Transverse colon (tissue), 4 donors: Measurements from ENCODE around the gene MARCHF3. TPM values are rescaled to one million over a fixed set of nuclear protein-coding genes. Genes with fewer than 3 reads are reported as not detected.

ENCODE experiments used
- DNase-seq: peaks from one replicate; pipeline ENCODE4 v3.0.0-alpha.2; 2019
- H3K27ac ChIP-seq, 4 donors: fragments of 200-600 bp; sonication (generic); 2 replicates each; pipeline ENCODE4 v1.5.1; 2016 to 2018; ENCODE audit warnings: inconsistent platforms in 4 of 4
- H3K27me3 ChIP-seq: fragments of 200-600 bp; sonication (generic); 2 replicates; pipeline ENCODE4 v1.5.1; 2017; ENCODE audit warnings: inconsistent platforms
- H3K36me3 ChIP-seq, 4 donors: fragments of 200-600 bp; sonication (generic); 2 replicates each; pipeline ENCODE4 v1.5.1; 2017 to 2019; ENCODE audit warnings: inconsistent platforms in 4 of 4
- H3K4me1 ChIP-seq, 4 donors: fragments of 200-600 bp; sonication (generic); 2 replicates each; pipeline ENCODE4 v1.5.1; 2017 to 2020; ENCODE audit warnings: inconsistent platforms in 4 of 4
- H3K4me3 ChIP-seq, 4 donors: fragments of 200-600 bp; sonication (generic); 1 replicate in 1 of 4; 2 replicates in 3 of 4; pipeline versions ENCODE4 v1.5.1 to v1.6.1; 2017 to 2019; ENCODE audit warnings: inconsistent platforms in 4 of 4
- H3K9me3 ChIP-seq, 2 donors: fragments of 200-600 bp; sonication (generic); 2 replicates each; pipeline ENCODE4 v1.5.1; 2017 to 2019; ENCODE audit warnings: inconsistent platforms in 2 of 2
- CTCF ChIP-seq, 5 experiments: fragments of 200-600 bp in 3 of 5; fragments of 450-650 bp in 2 of 5; sonication (generic) in 3 of 5; IDR thresholded peaks; 1 replicate in 2 of 5; 2 replicates in 3 of 5; pipeline ENCODE4 v1.5.1; 2016 to 2017; ENCODE audit warnings: antibody characterized with exemption in 5 of 5, inconsistent platforms in 3 of 5, mild to moderate bottlenecking in 2 of 5, moderate library complexity in 1 of 5
- EP300 ChIP-seq: sonication (generic); formaldehyde crosslinking; IDR thresholded peaks from one replicate; pipeline ENCODE4 v1.6.1; 2017; ENCODE audit warnings: antibody characterized with exemption, low read depth
- POLR2A ChIP-seq: fragments of 450-650 bp; IDR thresholded peaks from one replicate; pipeline ENCODE4 v1.6.1; 2016; ENCODE audit warnings: antibody characterized with exemption, mild to moderate bottlenecking, moderate library complexity
- POLR2AphosphoS5 ChIP-seq, 3 donors: sonication (generic); formaldehyde crosslinking; IDR thresholded peaks; one replicate each; pipeline ENCODE4 v1.6.1; 2016; ENCODE audit warnings: antibody characterized with exemption in 3 of 3
- WGBS, 2 donors: methylation state at CpG; one replicate each; pipeline ENCODE4 v1.1.5; 2018; ENCODE audit warnings: low coverage in 1 of 2; 5-methylcytosine and 5-hydroxymethylcytosine counted together
- in situ Hi-C, 4 donors: fragments of 200-750 bp; cut with MboI; loops; one replicate each; pipeline versions ENCODE4 v1.15.0 to v1.15.1; 2017; ENCODE audit warnings: low sequenced_read_pairs in 3 of 4, low pct_ligation_motif_present in 1 of 4, low pct_unique_long_range_greater_than_20kb in 1 of 4
- intact Hi-C: fragments of 100-400 bp; cut with DNase I; formaldehyde crosslinking; loops from one replicate; pipeline ENCODE4 v1.15.1; 2023; ENCODE audit warnings: low total_unique reads
- total RNA-seq, 4 donors: library from RNA; depleted of rRNA; stranded (reverse); fragments of >200 nt; gene quantifications; one replicate each; pipeline ENCODE4 v1.1.0, GENCODE V29; 2016

MARCHF3 gene
- total RNA-seq, 4 donors from 2014 or later: 20.3 to 29.6 (median 23.0) TPM

- no peak for DNase-seq
- intact Hi-C loops: no loop called here
Measured at GRCh38 chr5:126939887-126940286, 90.5 kb downstream of the MARCHF3 start.

GRCh38 chr5:126938466-126938865 lies 91.9 kb downstream of the MARCHF3 start:
- TF ChIP-seq EP300 (no peak), CTCF (IDR thresholded peaks at IDR 0.05) (no peak), POLR2AphosphoS5 (IDR thresholded peaks at IDR 0.05) (no peak), POLR2A (no peak)

More at GRCh38 chr5:126939887-126940286, 90.5 kb downstream of the MARCHF3 start:
- H3K4me3 ChIP-seq: no peak overlapping the region
- H3K36me3 ChIP-seq: no peaks in the 10 kb centered on the region
- no peaks in the 10 kb centered on the region for H3K9me3 ChIP-seq
- H3K4me1 ChIP-seq: peaks cover 0 to 5% (median 0%) of the 10 kb centered on the region in 4 donors
- in situ Hi-C loops: no loop called here
- no peaks in the 10 kb centered on the region for H3K27me3 ChIP-seq
- H3K27ac ChIP-seq: no peak overlapping the region
- WGBS, 2 donors: 88 to 91% methylated on average over 4 to 5 of the region's 5 CpGs
- no peak for TF ChIP-seq POLR2AphosphoS5 (IDR thresholded peaks at IDR 0.05)
- no peak for TF ChIP-seq CTCF (IDR thresholded peaks at IDR 0.05)
- TF ChIP-seq POLR2A: no peak
- TF ChIP-seq EP300: no peak

GRCh38 chr5:126937771-126938170 lies 92.6 kb downstream of the MARCHF3 start:
- H3K9me3 ChIP-seq: no peaks in the 10 kb centered on the region
- in situ Hi-C loops (no loop called here), intact Hi-C loops (no loop called here)
- no peak for TF ChIP-seq POLR2AphosphoS5 (IDR thresholded peaks at IDR 0.05)
- no peak for TF ChIP-seq EP300
- TF ChIP-seq POLR2A: no peak
- TF ChIP-seq CTCF (IDR thresholded peaks at IDR 0.05): no peak
- 73 to 89% methylated on average over 2 of the region's 2 CpGs for WGBS, 2 donors
- no peaks in the 10 kb centered on the region for H3K36me3 ChIP-seq
- DNase-seq: no peak
- H3K27me3 ChIP-seq: no peaks in the 10 kb centered on the region
- no peak overlapping the region for H3K27ac ChIP-seq
- peaks cover 0 to 5% (median 0%) of the 10 kb centered on the region in 4 donors for H3K4me1 ChIP-seq
- no peak overlapping the region for H3K4me3 ChIP-seq

More at GRCh38 chr5:126938466-126938865, 91.9 kb downstream of the MARCHF3 start:
- Histone ChIP-seq H3K4me1 (peaks cover 0 to 5% (median 0%) of the 10 kb centered on the region in 4 donors), H3K4me3 (no peak overlapping the region), H3K36me3 (no peaks in the 10 kb centered on the region), H3K27me3 (no peaks in the 10 kb centered on the region), H3K9me3 (no peaks in the 10 kb centered on the region), H3K27ac (no peak overlapping the region)
- no peak for DNase-seq
- intact Hi-C loops: no loop called here
- in situ Hi-C loops: no loop called here

GRCh38 chr5:126936775-126937418 lies 93.5 kb downstream of the MARCHF3 start:
- WGBS, 2 donors: 52 to 74% methylated on average over 3 to 4 of the region's 4 CpGs
- in situ Hi-C loops: no loop called here
- no peaks in the 10 kb centered on the region for H3K9me3 ChIP-seq

More at GRCh38 chr5:126936775-126937418, 93.5 kb downstream of the MARCHF3 start:
- Histone ChIP-seq H3K27ac (no peak overlapping the region), H3K4me1 (peaks cover 0 to 5% (median 0%) of the 10 kb centered on the region in 4 donors), H3K36me3 (no peaks in the 10 kb centered on the region), H3K4me3 (no peak overlapping the region), H3K27me3 (no peaks in the 10 kb centered on the region)
- DNase-seq: no peak
- TF ChIP-seq POLR2AphosphoS5 (IDR thresholded peaks at IDR 0.05) (no peak), POLR2A (no peak), EP300 (no peak), CTCF (IDR thresholded peaks at IDR 0.05) (no peak)
- intact Hi-C loops: no loop called here
